Caco-2 (cell line): ENCODE results near the gene RBP5. TPM values are rescaled to one million over a fixed set of nuclear protein-coding genes. Genes with fewer than 3 reads are reported as not detected.

Experiments
- BruUV-seq: library from RNA; stranded (reverse); fragments of 400-500 nt; replicated peaks from 2 replicates; lab custom pipeline; 2021; lab: Mats Ljungman, UMichigan
- CTCF ChIA-PET: fragments of 300-600 bp; sonication (Branson Sonifier 250); formaldehyde crosslinking; loops from one replicate; lab custom pipeline; 2022; ENCODE audit warnings: antibody characterized with exemption; lab: Charles Lee
- POLR2A ChIA-PET: fragments of 300-600 bp; sonication (Branson Sonifier 250); formaldehyde crosslinking; loops from one replicate; lab custom pipeline; 2022; ENCODE audit warnings: antibody characterized with exemption; lab: Charles Lee
- DNase-seq, 2 experiments: peaks; one replicate each; pipeline versions ENCODE4 v3.0.0 to v3.0.0-alpha.2; 2020 to 2022
- H3K27me3 ChIP-seq: replicated peaks from 2 replicates; pipeline ENCODE4 v1.6.0; 2011; ENCODE audit warnings: low read length; ENCODE audit not compliant: control insufficient read depth, insufficient read depth
- H3K36me3 ChIP-seq: 2 replicates; pipeline ENCODE4 v1.5.1; 2011; ENCODE audit warnings: low read length; ENCODE audit not compliant: control insufficient read depth, insufficient read depth
- H3K4me1 ChIP-seq: fragments of 250-450 bp; sonication (Bioruptor Pico); 2 replicates; pipeline ENCODE4 v1.5.1; 2020; ENCODE audit warnings: mild to moderate bottlenecking
- H3K4me3 ChIP-seq: 2 replicates; pipeline ENCODE4 v1.5.1; 2011; ENCODE audit warnings: low read depth, mild to moderate bottlenecking, control low read depth, low read length
- H3K9me3 ChIP-seq: fragments of 250-450 bp; sonication (Bioruptor Pico); 2 replicates; pipeline ENCODE4 v1.5.1; 2020; ENCODE audit warnings: mild to moderate bottlenecking, moderate library complexity
- H3K27ac Mint-ChIP-seq: one replicate; pipeline ENCODE4 v1.8.0; 2022; ENCODE audit warnings: mixed read lengths; ENCODE audit not compliant: unreplicated experiment
- H3K27me3 Mint-ChIP-seq: one replicate; pipeline ENCODE4 v1.8.0; 2022; ENCODE audit warnings: mixed read lengths; ENCODE audit not compliant: insufficient read depth, unreplicated experiment
- H3K36me3 Mint-ChIP-seq: one replicate; pipeline ENCODE4 v1.8.0; 2022; ENCODE audit warnings: mild to moderate bottlenecking, mixed read lengths; ENCODE audit not compliant: insufficient read depth, unreplicated experiment
- H3K4me1 Mint-ChIP-seq: one replicate; pipeline ENCODE4 v1.8.0; 2022; ENCODE audit warnings: low read depth, mixed read lengths; ENCODE audit not compliant: unreplicated experiment
- H3K4me3 Mint-ChIP-seq: one replicate; pipeline ENCODE4 v1.8.0; 2022; ENCODE audit warnings: mild to moderate bottlenecking, moderate library complexity, mixed read lengths; ENCODE audit not compliant: unreplicated experiment
- H3K9me3 Mint-ChIP-seq: one replicate; pipeline ENCODE4 v1.8.0; 2022; ENCODE audit warnings: mixed read lengths; ENCODE audit not compliant: unreplicated experiment
- intact Hi-C: fragments of 100-400 bp; cut with micrococcal nuclease; formaldehyde crosslinking; loops from one replicate; pipeline ENCODE4 v1.10.0; 2022; ENCODE audit not compliant: unreplicated experiment
- total RNA-seq: library from RNA; stranded (reverse); gene quantifications from 2 replicates; pipeline ENCODE4 v1.2.3, GENCODE V29; 2022
- TF ChIP-seq, protein P1 (sequence below), 2 experiments: fragments of 200-600 bp in 1 of 2; IDR thresholded peaks; 1 replicate in 1 of 2; 2 replicates in 1 of 2; pipeline versions ENCODE4 v1.5.1 to v1.8.0; 2011 to 2022; ENCODE audit warnings: antibody characterized with exemption in 1 of 2, control low read depth in 1 of 2, inconsistent platforms in 1 of 2, low read depth in 1 of 2, low read length in 1 of 2, mild to moderate bottlenecking in 1 of 2, moderate library complexity in 1 of 2; ENCODE audit not compliant: insufficient read depth in 1 of 2, severe bottlenecking in 1 of 2, unreplicated experiment in 1 of 2

Gene RBP5
- total RNA-seq, 1 experiment from 2014 or later: 1.8 TPM

DNA sequence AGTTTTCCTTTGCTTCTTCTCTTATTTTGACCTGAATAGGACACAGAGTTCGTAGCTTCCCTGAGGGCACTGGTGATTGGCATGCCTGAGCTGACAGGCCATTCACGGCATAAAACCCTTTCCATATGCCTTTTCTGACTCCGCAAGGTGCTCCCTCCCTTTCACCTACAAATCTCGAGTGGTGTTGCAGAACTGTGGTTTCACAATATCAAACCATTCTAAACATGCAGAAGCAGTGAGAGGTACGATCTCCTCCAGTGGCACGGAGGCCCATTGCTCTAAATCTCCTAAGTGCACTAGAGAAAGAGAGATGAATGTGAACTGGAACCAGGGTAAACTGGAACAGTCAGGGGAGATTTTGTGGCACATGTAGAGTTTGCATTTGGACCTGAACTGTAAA lies 25.4 kb upstream of the RBP5 start:
- POLR2A ChIA-PET: no interaction called here

DNA sequence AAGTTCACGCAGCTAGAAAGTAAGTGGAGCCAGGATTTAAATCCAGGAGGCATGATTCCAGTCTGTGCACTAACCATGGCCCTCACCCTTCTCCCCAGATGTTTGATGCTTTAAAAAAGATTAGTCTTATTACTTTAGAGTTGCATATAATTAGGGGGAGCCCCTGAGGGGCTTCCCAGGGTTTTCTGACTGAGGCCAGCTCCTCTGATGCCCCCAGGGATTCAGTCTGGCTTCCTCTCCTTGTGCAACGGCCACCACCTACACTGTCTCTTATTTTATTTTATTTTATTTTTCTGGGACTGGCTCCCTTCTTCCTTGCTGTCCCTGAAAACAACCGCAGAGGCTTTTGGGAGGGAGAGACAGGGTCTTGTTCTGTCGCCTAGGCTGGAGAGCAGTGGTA lies 24.1 kb upstream of the RBP5 start:
- TF ChIP-seq, protein P1, sequence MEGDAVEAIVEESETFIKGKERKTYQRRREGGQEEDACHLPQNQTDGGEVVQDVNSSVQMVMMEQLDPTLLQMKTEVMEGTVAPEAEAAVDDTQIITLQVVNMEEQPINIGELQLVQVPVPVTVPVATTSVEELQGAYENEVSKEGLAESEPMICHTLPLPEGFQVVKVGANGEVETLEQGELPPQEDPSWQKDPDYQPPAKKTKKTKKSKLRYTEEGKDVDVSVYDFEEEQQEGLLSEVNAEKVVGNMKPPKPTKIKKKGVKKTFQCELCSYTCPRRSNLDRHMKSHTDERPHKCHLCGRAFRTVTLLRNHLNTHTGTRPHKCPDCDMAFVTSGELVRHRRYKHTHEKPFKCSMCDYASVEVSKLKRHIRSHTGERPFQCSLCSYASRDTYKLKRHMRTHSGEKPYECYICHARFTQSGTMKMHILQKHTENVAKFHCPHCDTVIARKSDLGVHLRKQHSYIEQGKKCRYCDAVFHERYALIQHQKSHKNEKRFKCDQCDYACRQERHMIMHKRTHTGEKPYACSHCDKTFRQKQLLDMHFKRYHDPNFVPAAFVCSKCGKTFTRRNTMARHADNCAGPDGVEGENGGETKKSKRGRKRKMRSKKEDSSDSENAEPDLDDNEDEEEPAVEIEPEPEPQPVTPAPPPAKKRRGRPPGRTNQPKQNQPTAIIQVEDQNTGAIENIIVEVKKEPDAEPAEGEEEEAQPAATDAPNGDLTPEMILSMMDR (IDR thresholded peaks at IDR 0.05; ENCODE audit: insufficient read depth in 1 of 2, low read depth in 1 of 2, low read length in 1 of 2, severe bottlenecking in 1 of 2, unreplicated experiment in 1 of 2): no peak
- H3K36me3 ChIP-seq: peaks cover 2% of the 10 kb centered on the region
- Mint-ChIP-seq H3K27ac (no peak overlapping the region), H3K27me3 (no peaks in the 10 kb centered on the region), H3K4me3 (no peak overlapping the region), H3K36me3 (peaks cover 10% of the 10 kb centered on the region), H3K4me1 (no peaks in the 10 kb centered on the region), H3K9me3 (no peaks in the 10 kb centered on the region)
- ChIA-PET POLR2A (no interaction called here), CTCF (no interaction called here)
- H3K4me3 ChIP-seq: no peak overlapping the region
- no peaks in the 10 kb centered on the region for H3K9me3 ChIP-seq
- H3K4me1 ChIP-seq: no peaks in the 10 kb centered on the region
- no peaks in the 10 kb centered on the region for H3K27me3 ChIP-seq
- BruUV-seq: no TSS peak
- intact Hi-C loops: no loop called here
- DNase-seq: no peak

More for the DNA sequence above, 25.4 kb upstream of the RBP5 start:
- no peak overlapping the region for H3K27ac Mint-ChIP-seq
- no peaks in the 10 kb centered on the region for H3K27me3 Mint-ChIP-seq
- Histone ChIP-seq H3K36me3 (peaks cover 2% of the 10 kb centered on the region), H3K4me1 (no peaks in the 10 kb centered on the region), H3K9me3 (no peaks in the 10 kb centered on the region), H3K27me3 (no peaks in the 10 kb centered on the region), H3K4me3 (no peak overlapping the region)
- no peaks in the 10 kb centered on the region for H3K4me1 Mint-ChIP-seq
- no peak for DNase-seq
- no TSS peak for BruUV-seq
- peaks cover 6% of the 10 kb centered on the region for H3K36me3 Mint-ChIP-seq
- H3K9me3 Mint-ChIP-seq: no peaks in the 10 kb centered on the region
- TF ChIP-seq, protein P1 (IDR thresholded peaks at IDR 0.05; ENCODE audit: insufficient read depth in 1 of 2, low read depth in 1 of 2, low read length in 1 of 2, severe bottlenecking in 1 of 2, unreplicated experiment in 1 of 2): no peak
- CTCF ChIA-PET: interaction anchor here (0.7 kb wide), 1 partner anchor 34 kb away, joined by 3 read pairs; no protein-coding TSS in a partner anchor
- intact Hi-C loops: no loop called here
- no peak overlapping the region for H3K4me3 Mint-ChIP-seq

DNA sequence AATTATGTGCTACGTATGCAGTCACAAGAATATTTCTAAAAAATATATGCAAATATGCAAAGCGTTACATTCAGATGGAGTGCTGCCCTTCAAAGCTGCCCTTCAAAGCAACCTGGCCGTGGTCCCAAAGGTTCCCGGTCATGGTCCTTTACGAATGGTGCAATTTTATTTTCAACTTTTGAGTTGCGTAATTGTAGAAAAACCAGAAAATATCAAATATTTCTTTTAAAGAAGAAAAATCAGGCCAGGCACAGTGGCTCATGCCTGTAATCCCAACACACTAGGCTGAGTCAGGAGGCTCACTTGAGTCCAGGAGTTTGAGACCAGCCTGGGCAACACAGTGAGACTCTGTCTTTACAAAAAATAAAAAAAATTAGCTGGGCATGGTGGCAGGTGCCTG lies 22.8 kb upstream of the RBP5 start:
- Mint-ChIP-seq H3K27ac (no peak overlapping the region), H3K4me1 (no peaks in the 10 kb centered on the region), H3K27me3 (no peaks in the 10 kb centered on the region), H3K9me3 (no peaks in the 10 kb centered on the region), H3K4me3 (no peak overlapping the region), H3K36me3 (peaks cover 13% of the 10 kb centered on the region)
- ChIA-PET POLR2A (no interaction called here), CTCF (no interaction called here)
- Histone ChIP-seq H3K4me3 (no peak overlapping the region), H3K4me1 (no peaks in the 10 kb centered on the region), H3K36me3 (peaks cover 2% of the 10 kb centered on the region; the same call in 1 of the 2 replicates), H3K27me3 (no peaks in the 10 kb centered on the region), H3K9me3 (no peaks in the 10 kb centered on the region)
- no TSS peak for BruUV-seq
- no peak for DNase-seq
- TF ChIP-seq, protein P1 (IDR thresholded peaks at IDR 0.05; ENCODE audit: insufficient read depth in 1 of 2, low read depth in 1 of 2, low read length in 1 of 2, severe bottlenecking in 1 of 2, unreplicated experiment in 1 of 2): no peak
- intact Hi-C loops: no loop called here
